Coronary artery (tissue), 2 donors: Measurements from ENCODE around the gene ZC3H7B.
A peak's percentile ranks its signal among the peaks of the same experiment; 100 is the strongest.

ENCODE experiments used
- DNase-seq: peaks from one replicate; pipeline ENCODE4 v3.0.0-alpha.2; 2017; ENCODE audit warnings: low spot score
- H3K27ac ChIP-seq, 2 donors: fragments of 200-600 bp; sonication (generic); one replicate each; pipeline ENCODE4 v1.5.1; 2016 to 2019
- H3K4me3 ChIP-seq: fragments of 200-600 bp; sonication (generic); 2 replicates; pipeline ENCODE4 v1.5.1; 2016; ENCODE audit warnings: mild to moderate bottlenecking, moderate library complexity
- CTCF ChIP-seq: fragments of 200-600 bp; sonication (generic); IDR thresholded peaks from one replicate; pipeline ENCODE4 v1.5.1; 2019; ENCODE audit warnings: antibody characterized with exemption

The ZC3H7B gene

GRCh38 chr22:41405588-41405987 is 104.3 kb downstream of the ZC3H7B start:
- TF ChIP-seq CTCF = no peak
- no peak overlapping the region for H3K27ac ChIP-seq
- H3K4me3 ChIP-seq = no peak overlapping the region
- DNase-seq = no peak

GRCh38 chr22:41406410-41406809 is 105.1 kb downstream of the ZC3H7B start:
- TF ChIP-seq CTCF = no peak
- no peak for DNase-seq
- Histone ChIP-seq H3K27ac (peak overlapping the region in 1 of 2 donors; percentile 27), H3K4me3 (no peak overlapping the region)

GRCh38 chr22:41407433-41407832 is 106.1 kb downstream of the ZC3H7B start:
- Histone ChIP-seq H3K4me3 (no peak overlapping the region), H3K27ac (peak overlapping the region in 1 of 2 donors; percentile 3)
- TF ChIP-seq CTCF = no peak
- DNase-seq = no peak

- H3K27ac ChIP-seq = peak overlapping the region; percentile 98
- H3K4me3 ChIP-seq = no peak overlapping the region
- TF ChIP-seq CTCF = no peak
- no peak for DNase-seq
Observed at GRCh38 chr22:41408665-41409064, 107.3 kb downstream of the ZC3H7B start.
